ENCODE results near the gene BCL2. TPM values are rescaled to one million over a fixed set of nuclear protein-coding genes. Genes with fewer than 3 reads are reported as not detected.

Gene BCL2
- total and polyA plus RNA-seq, 9 of the 15 experiments (the other 6 are each of a cell fraction or from before 2014, with no cell fraction given), result 0.10 to 1.1 (median 0.65) TPM

DNA sequence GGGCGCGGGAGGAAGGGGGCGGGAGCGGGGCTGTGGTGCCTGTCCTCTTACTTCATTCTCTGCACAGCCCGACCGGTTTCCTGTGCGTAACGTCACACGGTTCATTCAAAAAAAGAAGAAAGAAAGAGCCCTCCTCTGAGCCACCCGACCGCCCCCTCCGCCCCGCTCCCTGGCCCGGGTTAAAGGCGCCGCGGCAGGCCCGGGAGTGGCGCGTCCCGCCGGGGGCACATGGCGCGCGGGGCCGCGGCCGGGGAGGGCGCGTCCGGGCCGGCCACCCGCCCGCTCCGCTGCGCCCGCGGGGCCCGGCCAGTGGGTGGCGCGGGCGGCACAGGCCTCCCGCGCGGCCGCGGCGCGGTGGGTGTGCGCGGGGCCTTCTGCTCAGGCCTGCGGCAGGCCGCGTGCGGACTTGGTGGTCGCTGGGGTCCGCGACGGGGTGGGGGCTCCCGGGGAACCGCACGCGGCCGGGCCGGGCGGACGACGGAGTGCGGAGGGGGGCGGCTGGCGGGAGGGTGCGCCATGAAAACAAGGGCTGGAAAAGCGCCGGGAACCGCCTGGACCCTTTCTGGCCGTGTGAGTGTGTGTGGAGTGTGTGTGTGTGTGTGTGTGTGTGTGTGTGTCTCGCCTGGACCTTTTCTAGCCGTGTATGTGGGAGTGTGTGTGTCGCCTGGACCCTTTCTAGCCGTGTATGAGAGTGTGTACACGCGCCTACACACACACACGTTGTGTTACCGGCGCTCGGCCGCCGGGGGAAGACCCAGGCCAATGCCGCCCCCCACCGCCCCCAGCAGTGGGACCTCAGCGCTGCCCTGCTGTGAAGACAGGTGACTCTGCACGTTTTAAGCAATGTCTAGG is 780 bp upstream of the BCL2 start (continued):
- TF ChIP-seq MGA (IDR thresholded peaks at IDR 0.05), result peak; percentile 71

All from K562 (cell line).